NCI-H1930 (cell line): ENCODE results near the gene CDKN1A.
"Not testable (repeated sequence)": the region's sequence is repeated elsewhere in the genome, so short reads cannot be mapped to it uniquely, and the experiment has no call there.

Experiments used
- DNase-seq, 2 experiments: peaks; one replicate each; lab custom pipeline; 2025; lab: John Stamatoyannopoulos, UW

Gene CDKN1A

DNA sequence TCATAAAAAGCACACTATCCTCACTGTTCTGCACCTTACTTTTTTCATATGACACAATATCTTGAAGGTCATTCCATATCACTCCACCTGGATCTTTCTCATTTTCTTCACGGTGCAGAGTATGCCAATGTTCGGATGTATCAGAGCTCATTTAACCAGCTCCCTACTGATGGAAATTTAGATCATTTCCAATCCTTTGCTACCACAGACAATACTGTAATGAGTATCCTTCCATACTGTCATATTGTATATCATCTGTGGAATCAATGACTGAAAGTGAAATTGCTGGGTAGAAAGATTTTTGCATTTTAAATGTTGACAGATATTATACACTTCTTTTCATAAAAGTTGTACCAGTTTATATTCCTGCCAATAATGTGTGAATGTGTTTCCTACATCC is 16.9 kb downstream of the CDKN1A start:
- no peak for DNase-seq

DNA sequence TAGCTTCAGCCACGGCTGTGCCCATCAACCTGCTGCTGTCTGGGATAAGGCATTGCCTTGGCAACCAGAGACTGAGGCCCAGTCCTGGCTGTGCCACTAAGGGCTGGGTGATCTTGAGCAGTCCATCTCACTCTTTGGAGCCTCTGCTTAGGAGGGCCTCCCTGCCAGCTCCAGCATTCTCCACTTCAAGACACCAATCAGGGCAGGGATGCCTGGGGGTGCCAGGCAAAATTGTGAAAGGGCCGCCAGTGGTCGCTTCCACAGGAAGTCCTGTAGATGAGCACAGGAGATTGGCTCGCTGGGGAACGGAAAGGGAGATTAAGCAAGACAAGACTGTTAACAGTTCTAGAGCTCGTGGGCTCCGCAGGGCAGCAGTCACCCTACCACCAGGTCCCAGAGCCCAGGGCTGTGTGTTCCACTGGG is 19.0 kb downstream of the CDKN1A start, which contains the start of gene RAB44:
Gene RAB44, plus strand, starts transcription at position 346 of the 423 bp plus-strand sequence. CDS start 6,410 bp downstream, outside the sequence.
- no peak for DNase-seq

DNA sequence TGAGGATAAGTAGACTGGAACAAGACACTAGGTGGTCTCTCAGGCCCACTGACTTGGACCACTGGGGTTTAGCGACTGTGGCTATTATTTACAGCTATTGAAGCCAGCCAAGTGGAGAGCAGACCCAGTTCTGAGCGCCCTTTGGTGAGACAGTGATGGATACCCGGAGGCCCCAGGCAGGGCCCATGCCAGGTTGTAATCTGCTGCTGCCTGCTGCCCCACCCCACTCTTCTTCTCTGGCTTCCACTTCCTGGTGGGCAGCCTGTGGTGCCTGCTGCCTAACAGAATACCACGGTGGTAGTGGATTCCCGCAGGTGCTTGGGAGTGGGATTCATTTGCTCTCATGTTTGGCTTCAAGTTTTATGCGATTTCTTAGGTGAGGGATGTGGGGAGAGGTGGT is 19.7 kb downstream of the CDKN1A start:
- no peak for DNase-seq

DNA sequence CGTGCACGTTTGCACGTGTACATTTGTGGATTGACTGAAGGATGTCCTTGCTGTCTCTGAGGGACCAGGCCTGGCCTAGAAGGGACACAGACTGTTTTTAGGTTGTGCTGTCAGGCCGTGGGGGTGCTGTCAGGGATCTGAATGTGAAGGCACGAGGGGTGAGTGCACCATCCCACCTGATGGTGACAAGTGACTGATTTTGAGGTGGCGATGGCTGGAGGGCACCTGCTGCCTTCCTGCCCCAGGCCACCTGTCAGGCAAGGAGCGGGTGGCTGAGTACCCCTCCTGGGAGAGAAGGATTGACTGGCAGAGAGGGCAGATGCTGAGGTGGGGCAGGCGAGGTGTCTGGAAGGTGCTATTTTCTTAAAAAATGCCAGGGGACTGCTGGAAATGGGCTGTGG is 20.4 kb downstream of the CDKN1A start:
- no peak for DNase-seq

DNA sequence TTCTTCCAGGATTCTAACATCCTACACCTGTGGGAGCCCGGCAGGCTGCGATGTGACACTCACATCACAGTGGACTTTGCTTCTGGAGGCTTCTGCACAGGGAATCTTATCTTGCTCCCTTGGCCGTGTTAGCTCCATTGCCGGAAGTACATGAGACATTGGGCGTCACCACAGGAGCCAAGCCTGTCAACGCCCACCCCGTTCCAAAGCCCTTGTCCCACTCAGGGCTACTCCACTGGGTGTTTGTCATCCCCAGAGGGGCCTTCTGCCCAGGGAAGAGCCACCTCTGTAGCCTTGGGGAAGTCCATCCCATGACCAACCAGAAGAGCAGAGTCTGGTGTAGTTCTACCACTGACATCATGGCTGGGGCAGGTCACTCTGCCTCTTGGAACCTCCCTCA is 20.8 kb downstream of the CDKN1A start:
- no peak for DNase-seq

DNA sequence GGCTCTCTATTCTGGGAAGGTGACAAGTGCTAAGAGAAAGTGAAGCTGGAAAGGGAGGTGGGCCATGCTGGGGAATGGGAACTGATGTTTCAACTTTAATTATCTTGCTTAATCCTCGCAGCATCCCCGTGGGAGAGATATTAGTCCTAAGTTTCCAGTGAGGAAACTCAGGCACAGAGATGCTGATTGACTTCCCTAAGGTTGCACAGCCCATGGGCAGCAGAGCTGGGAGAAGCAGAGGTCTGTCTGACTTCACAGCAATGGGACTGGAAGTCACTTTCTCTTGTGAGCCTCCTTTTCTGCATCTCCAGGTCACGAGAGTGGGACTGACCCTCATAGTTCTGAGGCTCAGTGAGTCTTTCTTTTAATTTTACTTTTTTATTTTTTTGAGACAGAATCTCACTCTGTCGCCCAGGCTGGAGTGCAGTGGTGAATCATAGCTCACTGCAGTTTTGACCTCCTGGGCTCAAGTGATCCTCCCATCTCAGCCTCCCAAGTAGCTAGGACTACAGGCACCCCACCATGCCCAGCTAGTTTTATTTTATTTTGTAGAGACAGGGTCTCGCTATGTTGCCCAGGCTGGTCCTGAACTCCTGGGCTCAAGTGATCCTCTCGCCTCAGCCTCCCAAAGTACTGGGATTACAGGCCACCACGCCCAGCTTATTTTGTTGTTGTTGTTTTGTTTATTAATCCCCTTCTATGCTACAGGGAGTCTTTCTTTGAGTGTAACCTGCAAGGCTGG is 21.7 kb downstream of the CDKN1A start:
- DNase-seq, result no peak

DNA sequence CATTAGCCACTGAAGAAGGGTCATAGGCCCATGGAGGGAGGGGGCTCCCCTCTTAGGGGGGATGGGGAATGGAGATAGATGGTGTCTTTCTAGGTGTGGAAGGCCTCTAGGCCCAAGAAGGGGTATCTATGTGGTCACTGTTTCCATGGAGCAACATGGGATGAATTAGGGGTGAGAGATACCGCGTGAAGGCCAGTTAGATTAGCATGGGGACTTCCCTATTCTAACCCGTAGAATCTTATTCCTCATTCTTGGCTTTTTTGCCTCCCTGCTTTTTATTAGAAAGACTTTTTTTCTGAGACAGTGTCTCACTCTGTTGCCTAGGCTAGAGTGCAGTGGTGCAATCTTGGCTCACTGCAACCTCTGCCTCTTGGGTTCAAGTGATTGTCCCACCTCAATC is 22.3 kb downstream of the CDKN1A start:
- DNase-seq, result no peak

DNA sequence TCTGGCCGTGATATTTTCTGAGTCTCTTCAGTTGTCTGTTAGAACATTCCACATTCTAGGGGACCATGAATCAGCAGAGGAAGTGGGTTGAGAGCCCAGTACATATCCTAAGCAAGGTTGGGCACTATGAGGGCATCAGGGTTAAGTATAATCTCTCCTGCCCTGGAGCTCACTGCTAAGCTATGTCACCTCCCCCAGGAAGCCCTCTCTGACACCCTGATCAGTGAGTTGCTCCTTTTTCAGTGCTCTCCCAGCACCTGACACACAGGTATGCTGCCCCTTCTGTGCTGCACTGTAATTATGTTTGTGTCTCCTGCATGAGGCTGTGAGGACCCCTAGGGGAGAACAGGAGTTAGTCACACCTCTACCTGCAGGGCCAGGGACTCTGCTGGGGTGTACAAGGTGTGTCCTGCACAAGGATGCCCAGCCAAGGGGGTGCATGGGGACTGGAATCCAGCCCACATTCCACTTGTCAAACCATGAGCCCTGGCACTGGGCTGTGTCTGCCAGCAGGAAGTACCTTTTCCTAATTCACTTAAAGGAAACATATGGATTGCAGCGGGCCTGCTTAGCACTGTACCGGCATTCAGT is 23.0 kb downstream of the CDKN1A start:
- no peak for DNase-seq

DNA sequence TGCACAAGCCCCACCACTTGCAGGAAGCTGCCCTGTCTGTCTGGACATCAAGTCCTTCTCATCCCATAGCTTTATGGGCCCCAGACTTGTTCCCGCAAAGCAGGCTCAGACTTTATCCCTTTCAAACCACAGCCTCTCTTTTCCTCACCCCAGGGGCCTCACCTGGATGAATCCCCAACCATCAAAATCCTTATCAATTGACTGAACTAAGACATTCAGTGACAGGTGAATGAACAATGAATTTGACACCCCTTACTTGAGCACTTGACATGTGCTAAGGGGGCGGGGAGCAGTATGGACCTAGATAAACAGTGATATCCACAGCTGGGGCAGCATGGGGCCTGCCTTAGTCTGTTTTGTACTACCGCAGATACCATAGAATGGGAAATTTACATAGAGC is 24.1 kb downstream of the CDKN1A start:
- no peak for DNase-seq

DNA sequence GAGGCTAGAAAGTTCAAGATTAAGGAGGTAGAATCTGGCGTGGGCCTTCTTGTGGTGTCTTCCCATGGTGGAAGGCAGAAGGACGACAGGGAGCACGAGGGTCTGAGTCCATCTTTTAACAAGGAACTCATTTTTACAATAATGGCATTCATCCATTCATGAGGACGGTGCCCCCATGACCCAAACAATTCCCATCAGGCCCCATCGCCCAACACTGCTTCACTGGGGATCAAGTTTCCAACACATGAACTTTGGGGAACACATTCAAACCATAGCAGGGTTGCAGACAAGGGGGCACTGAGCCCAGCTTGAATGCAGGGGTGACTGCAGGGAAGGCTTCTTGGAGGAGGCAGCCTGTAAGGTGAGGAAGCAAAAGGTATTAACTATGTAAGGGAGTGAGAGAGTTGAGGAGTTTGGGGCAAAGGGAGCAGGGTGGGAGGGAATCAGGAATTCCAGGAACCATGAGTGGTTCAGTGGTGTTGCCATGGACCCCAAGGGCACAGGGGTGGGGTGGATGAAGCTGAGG is 24.6 kb downstream of the CDKN1A start:
- DNase-seq, result no peak

DNA sequence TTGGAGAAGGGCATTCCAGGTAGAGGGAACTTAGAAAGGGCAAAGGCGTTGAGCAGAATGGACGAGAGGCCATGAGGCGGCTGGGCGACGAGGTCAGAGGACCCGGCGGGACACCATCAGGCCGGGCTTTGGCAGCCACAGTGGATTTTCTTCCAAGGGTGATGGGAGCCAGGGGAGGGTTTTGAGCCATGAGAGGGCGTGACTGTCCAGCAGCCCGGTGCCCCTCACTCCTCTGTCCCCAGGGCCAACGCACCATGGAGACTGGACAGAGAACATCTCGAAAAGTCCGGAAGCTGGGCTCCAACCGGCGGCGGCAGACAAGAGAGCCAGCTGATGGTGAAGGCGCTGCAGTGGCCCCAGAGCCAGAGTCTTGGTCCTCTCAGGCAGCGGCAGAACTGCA is 25.5 kb downstream of the CDKN1A start:
- DNase-seq, result no peak

DNA sequence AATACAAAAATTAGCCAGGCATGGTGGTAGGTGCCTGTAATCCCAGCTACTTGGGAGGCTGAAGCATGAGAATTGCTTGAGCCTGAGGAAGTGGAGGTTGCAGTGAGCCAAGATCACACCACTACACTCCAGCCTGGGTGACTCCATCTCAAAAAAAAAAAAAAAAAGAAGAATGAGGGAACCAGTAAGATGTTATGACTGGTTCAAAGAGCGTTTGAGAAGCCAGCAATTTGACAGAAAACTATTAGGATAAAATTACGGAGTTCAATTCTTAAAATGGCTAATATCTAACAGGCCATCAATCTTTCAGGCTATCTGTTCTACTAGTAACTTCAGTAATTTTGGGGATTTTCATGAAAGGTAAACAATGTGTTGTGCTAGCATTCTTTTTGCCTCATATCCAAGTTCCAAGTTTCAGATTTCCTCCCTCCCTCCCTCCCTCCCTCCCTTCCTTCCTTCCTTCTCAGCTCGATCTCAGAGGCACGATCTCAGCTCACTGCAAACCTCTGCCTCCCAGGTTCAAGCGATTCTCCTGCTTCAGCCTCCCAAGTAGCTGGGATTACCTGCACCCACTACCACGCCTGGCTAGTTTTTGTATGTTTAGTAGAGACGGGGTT is 26.6 kb downstream of the CDKN1A start:
- DNase-seq, result not testable (repeated sequence)

DNA sequence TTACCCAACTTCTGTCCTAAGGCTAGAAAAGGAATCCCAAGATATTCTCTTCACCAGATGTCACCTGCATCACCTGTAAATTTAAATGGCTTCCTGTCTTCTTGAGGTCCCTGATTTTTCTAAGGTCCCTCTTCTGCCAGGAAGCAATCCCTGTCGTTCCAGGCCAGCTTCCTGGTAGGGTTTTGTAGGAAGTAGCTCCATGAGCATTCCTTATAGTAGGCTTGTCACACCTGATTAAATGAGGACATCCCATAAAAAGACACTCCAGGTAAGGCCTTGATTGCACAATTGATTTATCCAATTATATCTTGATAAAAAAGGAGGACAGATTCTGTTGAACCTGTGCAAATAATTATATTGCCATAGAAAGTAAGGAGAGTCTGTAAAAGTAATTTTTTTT is 27.8 kb downstream of the CDKN1A start:
- no peak for DNase-seq

DNA sequence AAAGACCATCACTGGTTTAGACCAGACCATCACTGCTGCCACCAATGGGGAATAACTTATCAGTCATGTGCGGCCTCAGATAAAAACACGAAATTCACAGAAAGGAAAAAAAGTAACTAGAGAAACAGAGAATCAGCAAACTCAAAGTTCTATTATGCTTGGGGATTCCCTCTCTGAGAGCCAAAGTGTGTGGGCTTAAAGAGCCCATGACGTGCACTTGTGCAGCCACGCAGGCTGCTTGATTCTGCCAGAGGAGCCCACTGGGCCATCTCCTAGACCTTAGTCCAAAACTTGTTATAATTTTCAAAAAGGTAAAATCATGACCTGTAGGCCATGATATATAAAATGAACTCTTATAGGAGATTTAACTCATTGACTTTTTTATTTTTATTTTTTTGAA is 34.3 kb downstream of the CDKN1A start:
- no peak for DNase-seq

DNA sequence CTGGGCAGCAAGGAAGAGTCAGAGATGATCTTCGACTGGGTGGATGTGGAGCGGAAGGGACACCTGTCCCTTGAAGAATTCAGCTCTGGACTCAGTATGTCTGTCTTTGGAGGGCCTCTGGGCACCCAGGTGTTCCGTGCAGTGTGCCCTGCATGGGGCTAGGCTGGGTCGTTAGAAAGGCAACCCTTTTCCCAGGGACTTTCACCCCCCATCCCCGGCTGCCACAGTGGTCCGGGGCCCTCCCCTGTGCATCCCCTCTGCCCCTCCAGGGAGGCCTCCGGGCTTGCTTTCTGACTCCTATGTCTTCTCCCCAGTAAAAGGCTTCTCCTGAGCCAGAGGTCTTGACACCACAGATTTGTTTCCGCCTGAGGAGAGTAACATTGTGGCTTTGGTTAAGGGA is 35.3 kb downstream of the CDKN1A start:
- DNase-seq, result no peak

DNA sequence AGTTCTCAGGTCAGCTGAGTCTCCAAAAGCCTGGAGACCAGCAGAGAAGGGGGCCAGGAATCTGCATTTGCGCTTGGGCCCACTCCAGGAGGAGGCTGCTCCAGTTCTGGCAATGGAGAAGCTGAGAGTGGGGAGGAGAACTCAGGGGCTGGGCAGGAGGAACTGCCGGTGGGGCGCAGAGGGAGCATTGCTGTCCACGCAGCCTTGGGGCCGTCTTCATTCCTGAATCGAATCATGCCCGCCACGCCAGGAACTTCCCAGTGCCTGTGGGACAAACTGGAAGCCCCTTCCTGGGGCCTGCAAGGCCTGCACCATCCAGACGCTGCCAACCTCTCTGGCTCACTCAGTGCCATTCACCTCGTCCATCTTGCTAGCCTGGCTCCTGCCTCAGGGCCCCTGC is 36.0 kb downstream of the CDKN1A start:
- DNase-seq, result no peak

DNA sequence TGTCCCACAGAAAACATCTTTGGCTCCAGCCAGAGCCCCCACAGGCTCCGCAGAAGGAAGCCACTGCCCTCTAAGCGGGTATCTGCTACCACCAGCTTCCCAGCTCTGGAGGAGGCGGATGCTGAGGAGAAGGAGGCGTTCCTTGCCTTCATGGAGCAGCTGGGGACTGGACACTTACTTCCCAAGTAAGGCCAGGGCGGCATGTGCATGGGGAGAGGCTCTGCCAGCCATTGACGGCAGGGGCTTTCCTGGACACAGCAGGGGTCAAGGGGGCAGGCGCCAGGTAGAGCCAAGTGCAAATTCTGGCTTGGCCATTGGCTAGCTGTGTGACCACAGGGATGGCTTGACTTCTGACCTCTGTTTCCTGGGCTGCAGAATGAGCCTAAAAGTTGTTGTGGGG is 37.0 kb downstream of the CDKN1A start:
- DNase-seq, result no peak

DNA sequence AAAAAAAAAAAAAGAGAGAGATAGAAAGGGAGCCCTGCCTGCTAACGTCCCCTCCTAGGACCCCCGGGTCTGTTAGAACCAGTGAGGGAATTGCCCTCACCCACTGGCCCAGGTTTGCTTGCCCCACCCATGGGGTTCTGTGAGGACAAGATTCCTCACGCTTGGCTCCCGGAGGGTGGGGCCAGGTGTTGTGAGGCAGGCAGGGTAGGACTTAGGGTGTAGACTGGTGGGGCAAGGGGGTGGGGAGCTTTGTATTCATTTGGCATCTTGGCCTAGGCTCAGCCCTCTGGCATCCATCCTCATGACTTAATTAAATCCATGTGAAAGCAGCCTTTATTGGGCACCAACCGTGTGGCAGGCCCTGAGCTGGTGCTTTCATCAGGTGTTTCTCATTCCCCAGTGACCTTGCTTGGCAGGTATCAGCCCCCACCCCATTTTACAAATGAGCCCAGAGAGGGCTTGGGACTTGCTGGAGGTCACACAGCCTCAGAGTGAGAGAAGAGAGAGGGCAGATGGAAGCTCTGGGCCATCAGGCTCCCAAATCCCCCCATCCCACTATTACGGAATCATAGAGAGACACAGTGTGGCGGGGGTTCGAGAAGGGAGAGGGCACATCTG is 38.1 kb downstream of the CDKN1A start:
- DNase-seq, result no peak

DNA sequence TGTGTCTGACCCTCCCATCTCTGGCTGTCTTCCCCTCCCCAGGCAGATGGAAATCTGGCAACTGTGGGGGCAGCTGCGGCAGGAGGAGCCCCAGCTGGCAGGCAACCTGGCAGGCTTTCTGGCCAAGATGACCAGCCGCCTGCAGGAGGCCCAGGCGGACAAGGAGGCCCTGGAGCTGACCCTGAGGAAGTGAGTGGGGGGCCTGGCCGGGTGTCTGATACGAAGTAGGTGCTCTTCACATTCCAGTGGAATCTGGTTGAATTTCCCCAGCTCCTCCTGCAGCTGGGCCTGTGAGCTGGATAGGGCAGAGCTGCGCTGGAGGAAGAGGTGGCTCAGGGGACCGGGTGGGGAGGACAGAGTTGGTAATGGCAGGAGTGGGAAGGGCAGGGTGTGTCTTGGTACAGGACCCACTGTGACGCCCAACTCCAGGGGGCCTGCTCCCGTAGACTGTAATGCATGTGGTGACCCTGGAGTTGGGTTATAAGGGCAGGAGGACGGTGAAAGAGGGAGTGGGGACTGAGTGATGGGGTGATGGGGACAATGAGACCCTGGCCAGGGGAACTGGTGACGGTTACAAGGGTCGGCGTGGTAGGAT is 38.8 kb downstream of the CDKN1A start:
- no peak for DNase-seq

DNA sequence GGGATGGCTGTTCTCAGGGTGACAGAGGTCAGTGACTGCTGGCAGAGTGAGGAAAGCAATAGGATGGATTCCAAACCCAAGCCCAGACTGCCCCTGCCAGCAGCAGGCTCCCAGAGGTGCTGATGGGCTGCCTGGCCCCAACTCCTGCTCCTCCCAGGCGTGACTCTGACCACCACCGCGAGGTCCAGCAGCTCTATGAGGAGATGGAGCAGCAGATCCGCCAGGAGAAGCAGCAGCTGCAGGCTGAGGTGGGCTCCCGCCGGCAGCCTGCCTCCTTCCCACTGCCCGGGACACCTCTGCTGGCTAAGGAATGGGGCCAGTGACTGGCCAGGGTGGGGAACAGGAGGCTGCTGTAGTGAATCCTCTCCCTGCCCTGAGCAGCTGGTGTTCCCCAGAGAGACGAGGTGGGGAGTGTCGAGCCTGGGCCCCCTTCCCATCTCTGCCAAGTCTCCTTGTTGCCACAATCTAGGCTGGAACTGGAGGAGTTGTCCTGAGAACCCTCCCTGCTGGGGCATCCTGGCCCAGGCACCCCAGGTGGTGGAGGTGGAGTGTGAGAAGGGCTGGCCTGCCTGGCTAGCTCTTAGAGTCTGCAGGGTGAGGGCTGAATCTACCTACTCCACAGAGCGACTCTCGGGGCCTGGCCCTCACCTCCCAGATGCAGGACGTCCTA is 39.5 kb downstream of the CDKN1A start:
- no peak for DNase-seq

DNA sequence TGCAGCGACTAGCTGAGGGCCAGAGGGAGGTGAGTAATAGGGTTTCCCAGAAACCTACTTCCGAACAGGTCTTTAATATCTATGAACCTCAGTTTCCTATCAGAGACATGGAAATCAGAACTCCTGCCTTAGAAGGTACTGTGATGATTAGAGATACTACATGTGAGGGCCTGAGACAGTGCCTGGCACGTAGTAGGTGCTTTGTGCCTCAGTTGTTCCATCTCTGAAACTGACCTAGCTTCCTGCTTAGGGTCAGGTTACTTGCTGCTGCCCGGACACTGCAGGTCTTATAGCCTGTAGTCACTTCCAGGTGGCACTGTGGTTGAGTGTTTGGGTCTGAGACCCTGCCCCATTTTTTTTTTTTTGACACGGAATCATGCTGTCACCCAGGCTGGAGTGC is 40.0 kb downstream of the CDKN1A start:
- DNase-seq, result no peak

DNA sequence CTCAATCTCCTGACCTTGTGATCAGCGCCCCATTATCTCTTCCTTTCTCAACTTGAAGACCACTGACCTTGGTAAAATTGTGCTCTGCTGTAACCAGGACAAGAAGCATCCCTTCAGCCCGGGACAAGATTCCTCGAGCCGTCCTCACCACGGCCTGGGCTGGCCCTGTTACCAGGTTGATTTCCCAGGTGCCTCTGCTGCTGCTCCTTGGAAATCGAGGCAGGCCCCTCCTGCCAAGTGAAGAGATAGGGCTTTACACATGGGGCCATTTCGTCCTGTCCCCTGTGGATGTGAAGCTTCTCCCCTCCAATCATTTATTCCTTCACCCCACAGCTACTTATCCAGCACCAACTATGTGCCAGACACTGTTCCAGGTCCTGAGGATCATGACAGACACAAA is 40.6 kb downstream of the CDKN1A start:
- no peak for DNase-seq
